ENCODE measurements around the gene KLHL5. TPM values are rescaled to one million over a fixed set of nuclear protein-coding genes. Genes with fewer than 3 reads are reported as not detected.
A peak's percentile ranks its signal among the peaks of the same experiment; 100 is the strongest.

KLHL5 gene
- total and polyA plus RNA-seq, 2 donors (not counting 1 experiment from before 2014, with no cell fraction given): 22.6 to 90.0 TPM

DNA sequence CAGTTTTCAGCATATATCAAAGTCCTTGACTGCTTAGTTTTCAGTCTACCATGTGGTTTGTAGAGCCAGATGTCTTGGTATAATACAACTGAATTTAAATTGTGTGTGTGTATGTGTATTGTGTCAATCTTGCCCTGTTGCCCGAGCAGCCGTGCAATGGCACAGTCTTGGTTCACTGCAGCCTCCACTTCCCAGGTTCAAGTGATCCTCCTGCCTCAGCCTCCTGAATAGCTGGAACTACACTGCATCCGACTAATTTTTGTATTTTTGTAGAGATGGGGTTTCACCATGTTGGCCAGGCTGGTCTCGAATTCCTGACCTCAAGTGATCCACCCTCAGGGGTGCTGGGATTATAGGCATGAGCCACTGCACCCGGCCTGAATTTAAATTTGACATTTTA lies 6.0 kb upstream of the KLHL5 start:
- intact Hi-C loops (cut with micrococcal nuclease): no loop called here
- H3K27me3 Mint-ChIP-seq: no peaks in the 10 kb centered on the region
- DNase-seq: no peak
- POLR2A ChIA-PET: no interaction called here
- Histone ChIP-seq H4K20me1 (ENCODE audit: control insufficient read depth, insufficient read depth, low read length, poor library complexity, severe bottlenecking) (peaks cover 68% of the 10 kb centered on the region), H3K4me1 (ENCODE audit: control insufficient read depth in 2 of 2, insufficient read depth in 2 of 2, low read length in 2 of 2) (peaks cover 17 to 30% of the 10 kb centered on the region in 2 donors), H3K79me2 (ENCODE audit: control insufficient read depth, insufficient read depth, low read length) (peaks cover 100% of the 10 kb centered on the region), H3K27me3 (replicated peaks in 1 of 4; ENCODE audit: control extremely low read depth in 1 of 4, control insufficient read depth in 3 of 4, insufficient read depth in 4 of 4, low read length in 3 of 4) (no peaks in the 10 kb centered on the region), H3K27ac (ENCODE audit: low read length in 2 of 2) (no peak overlapping the region), H3K4me2 (replicated peaks; ENCODE audit: low read depth, low read length, poor library complexity, severe bottlenecking) (no peak overlapping the region), H3K9me3 (ENCODE audit: control extremely low read depth in 1 of 3, control insufficient read depth in 2 of 3, insufficient read depth in 1 of 3, low read length in 2 of 3) (no peaks in the 10 kb centered on the region), H3K36me3 (replicated peaks in 1 of 2; ENCODE audit: control extremely low read depth in 1 of 2, control insufficient read depth in 1 of 2, extremely low read depth in 1 of 2, insufficient read depth in 2 of 2, low read length in 1 of 2) (peaks cover 3% of the 10 kb centered on the region in 2 experiments), H3K9ac (ENCODE audit: low read length) (no peak overlapping the region), H3K4me3 (ENCODE audit: control extremely low read depth in 1 of 5, extremely low read depth in 1 of 5, insufficient read depth in 1 of 5, low read depth in 2 of 5, low read length in 4 of 5) (no peak overlapping the region), H2AFZ (ENCODE audit: insufficient read depth, low read depth, low read length, poor library complexity, severe bottlenecking) (no peak overlapping the region)
- H3K4me3 Mint-ChIP-seq: no peak overlapping the region
- CTCF ChIA-PET: no interaction called here
- H3K9me3 Mint-ChIP-seq (ENCODE audit: insufficient read depth): no peaks in the 10 kb centered on the region
- no peak for TF ChIP-seq EZH2 (IDR thresholded peaks at IDR 0.05; ENCODE audit: borderline replicate concordance, insufficient read depth, low read depth, low read length, poor library complexity, severe bottlenecking)
- TF ChIP-seq, protein P1, sequence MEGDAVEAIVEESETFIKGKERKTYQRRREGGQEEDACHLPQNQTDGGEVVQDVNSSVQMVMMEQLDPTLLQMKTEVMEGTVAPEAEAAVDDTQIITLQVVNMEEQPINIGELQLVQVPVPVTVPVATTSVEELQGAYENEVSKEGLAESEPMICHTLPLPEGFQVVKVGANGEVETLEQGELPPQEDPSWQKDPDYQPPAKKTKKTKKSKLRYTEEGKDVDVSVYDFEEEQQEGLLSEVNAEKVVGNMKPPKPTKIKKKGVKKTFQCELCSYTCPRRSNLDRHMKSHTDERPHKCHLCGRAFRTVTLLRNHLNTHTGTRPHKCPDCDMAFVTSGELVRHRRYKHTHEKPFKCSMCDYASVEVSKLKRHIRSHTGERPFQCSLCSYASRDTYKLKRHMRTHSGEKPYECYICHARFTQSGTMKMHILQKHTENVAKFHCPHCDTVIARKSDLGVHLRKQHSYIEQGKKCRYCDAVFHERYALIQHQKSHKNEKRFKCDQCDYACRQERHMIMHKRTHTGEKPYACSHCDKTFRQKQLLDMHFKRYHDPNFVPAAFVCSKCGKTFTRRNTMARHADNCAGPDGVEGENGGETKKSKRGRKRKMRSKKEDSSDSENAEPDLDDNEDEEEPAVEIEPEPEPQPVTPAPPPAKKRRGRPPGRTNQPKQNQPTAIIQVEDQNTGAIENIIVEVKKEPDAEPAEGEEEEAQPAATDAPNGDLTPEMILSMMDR (IDR thresholded peaks at IDR 0.05): no peak
- ATAC-seq (ENCODE audit: low read depth): no peak
- no peak overlapping the region for H3K27ac Mint-ChIP-seq
- peaks cover 58% of the 10 kb centered on the region for H3K4me1 Mint-ChIP-seq
- WGBS (ENCODE audit: insufficient coverage): no CpG with 5 or more reads among the region's 5 CpGs

DNA sequence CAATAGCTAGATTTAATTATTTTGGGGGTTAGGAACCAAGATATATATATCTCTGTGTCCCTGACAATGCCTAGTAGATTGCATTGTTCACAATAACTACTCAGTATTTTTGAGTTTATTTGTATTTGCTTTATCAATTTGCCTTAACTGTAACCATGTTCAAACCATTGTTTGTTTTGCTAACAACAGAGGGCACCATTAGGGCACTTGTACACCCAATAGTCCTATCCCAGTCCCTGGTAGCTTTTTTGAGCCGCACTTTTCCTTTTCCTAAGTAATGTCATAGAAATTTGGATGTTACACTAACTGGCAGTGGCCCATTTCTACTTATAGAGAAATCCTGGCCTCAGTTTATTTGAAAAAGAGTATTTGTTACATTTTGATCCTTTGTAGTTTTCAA lies 575 bp upstream of the KLHL5 start:
- ChIA-PET CTCF (no interaction called here), POLR2A (no interaction called here)
- Mint-ChIP-seq H3K27ac (peak overlapping the region; percentile 50), H3K9me3 (ENCODE audit: insufficient read depth) (no peaks in the 10 kb centered on the region), H3K4me3 (no peak overlapping the region), H3K27me3 (no peaks in the 10 kb centered on the region), H3K4me1 (peaks cover 37% of the 10 kb centered on the region)
- Histone ChIP-seq H3K9ac (ENCODE audit: low read length) (no peak overlapping the region), H3K79me2 (ENCODE audit: control insufficient read depth, insufficient read depth, low read length) (peaks cover 92% of the 10 kb centered on the region), H3K36me3 (replicated peaks in 1 of 2; ENCODE audit: control extremely low read depth in 1 of 2, control insufficient read depth in 1 of 2, extremely low read depth in 1 of 2, insufficient read depth in 2 of 2, low read length in 1 of 2) (peaks cover 0 to 3% of the 10 kb centered on the region in 2 experiments), H3K4me1 (ENCODE audit: control insufficient read depth in 2 of 2, insufficient read depth in 2 of 2, low read length in 2 of 2) (peaks cover 10 to 23% of the 10 kb centered on the region in 2 donors), H3K27ac (ENCODE audit: low read length in 2 of 2) (no peak overlapping the region), H4K20me1 (ENCODE audit: control insufficient read depth, insufficient read depth, low read length, poor library complexity, severe bottlenecking) (peaks cover 55% of the 10 kb centered on the region), H3K9me3 (ENCODE audit: control extremely low read depth in 1 of 3, control insufficient read depth in 2 of 3, insufficient read depth in 1 of 3, low read length in 2 of 3) (no peaks in the 10 kb centered on the region), H3K4me2 (replicated peaks; ENCODE audit: low read depth, low read length, poor library complexity, severe bottlenecking) (no peak overlapping the region), H3K4me3 (ENCODE audit: control extremely low read depth in 1 of 5, extremely low read depth in 1 of 5, insufficient read depth in 1 of 5, low read depth in 2 of 5, low read length in 4 of 5) (no peak overlapping the region), H2AFZ (ENCODE audit: insufficient read depth, low read depth, low read length, poor library complexity, severe bottlenecking) (no peak overlapping the region), H3K27me3 (replicated peaks in 1 of 4; ENCODE audit: control extremely low read depth in 1 of 4, control insufficient read depth in 3 of 4, insufficient read depth in 4 of 4, low read length in 3 of 4) (no peaks in the 10 kb centered on the region)
- ATAC-seq (ENCODE audit: low read depth): no peak
- no CpG with 5 or more reads among the region's 1 CpG for WGBS (ENCODE audit: insufficient coverage)
- TF ChIP-seq EZH2 (IDR thresholded peaks at IDR 0.05; ENCODE audit: borderline replicate concordance, insufficient read depth, low read depth, low read length, poor library complexity, severe bottlenecking): no peak
- TF ChIP-seq, protein P1 (IDR thresholded peaks at IDR 0.05): no peak
- no peak for DNase-seq
- intact Hi-C loops (cut with micrococcal nuclease): loop anchor here (2.0 to 5.0 kb wide), 2 partner anchors 15 to 44 kb away; no protein-coding TSS in a partner anchor
